Measurements from ENCODE around the gene DRAXIN.

The DRAXIN gene

DNA sequence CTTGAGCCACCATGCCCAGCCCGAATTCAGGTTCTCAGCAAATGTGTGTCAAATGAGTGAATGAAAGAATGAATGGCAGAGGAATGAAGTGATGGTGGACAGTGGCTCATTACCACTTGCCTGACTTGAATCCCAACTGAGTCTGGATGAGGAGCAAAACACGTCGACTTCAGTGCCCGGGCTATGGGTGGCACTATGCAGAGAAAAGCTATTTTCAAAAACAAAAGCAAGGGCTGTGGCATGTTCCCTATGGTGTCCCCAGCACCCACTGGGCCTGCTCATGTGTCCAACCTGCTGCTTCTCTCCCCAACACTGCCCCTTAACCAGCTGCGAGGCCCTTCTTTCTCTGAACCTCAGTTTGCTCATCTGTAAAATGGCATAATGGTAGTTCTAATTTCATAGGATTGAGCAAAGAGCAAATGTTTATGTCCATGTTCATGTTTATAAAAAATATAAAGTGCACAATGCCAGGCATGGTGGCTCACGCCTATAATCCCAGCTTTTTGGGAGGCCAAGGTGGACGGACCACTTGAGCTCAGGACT is 6.2 kb upstream of the DRAXIN start:
- TF ChIP-seq, protein P1, sequence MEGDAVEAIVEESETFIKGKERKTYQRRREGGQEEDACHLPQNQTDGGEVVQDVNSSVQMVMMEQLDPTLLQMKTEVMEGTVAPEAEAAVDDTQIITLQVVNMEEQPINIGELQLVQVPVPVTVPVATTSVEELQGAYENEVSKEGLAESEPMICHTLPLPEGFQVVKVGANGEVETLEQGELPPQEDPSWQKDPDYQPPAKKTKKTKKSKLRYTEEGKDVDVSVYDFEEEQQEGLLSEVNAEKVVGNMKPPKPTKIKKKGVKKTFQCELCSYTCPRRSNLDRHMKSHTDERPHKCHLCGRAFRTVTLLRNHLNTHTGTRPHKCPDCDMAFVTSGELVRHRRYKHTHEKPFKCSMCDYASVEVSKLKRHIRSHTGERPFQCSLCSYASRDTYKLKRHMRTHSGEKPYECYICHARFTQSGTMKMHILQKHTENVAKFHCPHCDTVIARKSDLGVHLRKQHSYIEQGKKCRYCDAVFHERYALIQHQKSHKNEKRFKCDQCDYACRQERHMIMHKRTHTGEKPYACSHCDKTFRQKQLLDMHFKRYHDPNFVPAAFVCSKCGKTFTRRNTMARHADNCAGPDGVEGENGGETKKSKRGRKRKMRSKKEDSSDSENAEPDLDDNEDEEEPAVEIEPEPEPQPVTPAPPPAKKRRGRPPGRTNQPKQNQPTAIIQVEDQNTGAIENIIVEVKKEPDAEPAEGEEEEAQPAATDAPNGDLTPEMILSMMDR (conservative IDR thresholded peaks at IDR 0.05; ENCODE audit: low read depth, low read length), result no peak
- DNase-seq (ENCODE audit: low read depth), result no peak

GRCh38 chr1:11688506-11688905 is 3.0 kb upstream of the DRAXIN start:
- DNase-seq (ENCODE audit: low read depth), result no peak
- TF ChIP-seq, protein P1 (conservative IDR thresholded peaks at IDR 0.05; ENCODE audit: low read depth, low read length), result no peak
- no peak overlapping the region for H3K4me3 ChIP-seq (ENCODE audit: low read depth, low read length)

More for the DNA sequence above, 6.2 kb upstream of the DRAXIN start:
- no peak overlapping the region for H3K4me3 ChIP-seq (ENCODE audit: low read depth, low read length)

- TF ChIP-seq, protein P1 (conservative IDR thresholded peaks at IDR 0.05; ENCODE audit: low read depth, low read length), result no peak
- DNase-seq (ENCODE audit: low read depth), result no peak
- H3K4me3 ChIP-seq (ENCODE audit: low read depth, low read length), result no peak overlapping the region
Observed at GRCh38 chr1:11690397-11691301, 861 bp upstream of the DRAXIN start.

GRCh38 chr1:11691928-11692711 is 610 bp downstream of the DRAXIN start:
- H3K4me3 ChIP-seq (ENCODE audit: low read depth, low read length), result no peak overlapping the region
- TF ChIP-seq, protein P1 (conservative IDR thresholded peaks at IDR 0.05; ENCODE audit: low read depth, low read length), result no peak
- DNase-seq (ENCODE audit: low read depth), result no peak

DNA sequence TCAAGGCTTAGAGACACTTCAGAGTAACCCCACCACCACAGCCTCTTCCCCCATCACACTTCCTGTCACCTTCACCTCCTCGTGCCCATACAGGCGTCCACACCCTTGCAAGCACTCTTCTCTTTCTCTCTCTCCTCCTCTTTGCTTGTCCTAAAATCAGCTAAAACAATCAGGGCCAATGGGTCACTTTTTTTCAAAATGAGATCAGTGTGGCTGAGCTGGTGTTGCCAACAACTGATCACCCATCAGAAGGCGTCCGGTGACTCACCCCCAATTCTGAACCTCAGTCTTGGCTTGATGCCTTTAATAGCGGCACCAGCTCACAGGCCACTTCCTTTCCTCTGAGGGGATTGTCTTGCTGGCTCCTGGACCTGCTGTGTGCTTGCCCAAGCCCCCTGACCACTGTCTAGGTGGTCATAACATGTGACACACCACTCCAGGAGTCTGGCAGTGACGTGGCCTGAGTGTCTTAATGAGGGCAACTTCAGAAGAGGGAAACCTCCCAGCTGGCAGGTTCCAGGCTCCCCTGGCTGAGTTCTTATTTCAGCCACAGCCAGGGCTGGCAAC is 1.6 kb downstream of the DRAXIN start:
- DNase-seq (ENCODE audit: low read depth), result peak; percentile 54
- TF ChIP-seq, protein P1 (conservative IDR thresholded peaks at IDR 0.05; ENCODE audit: low read depth, low read length), result no peak
- H3K4me3 ChIP-seq (ENCODE audit: low read depth, low read length), result no peak overlapping the region

GRCh38 chr1:11693917-11694316 is 2.4 kb downstream of the DRAXIN start:
- TF ChIP-seq, protein P1 (conservative IDR thresholded peaks at IDR 0.05; ENCODE audit: low read depth, low read length), result no peak
- no peak overlapping the region for H3K4me3 ChIP-seq (ENCODE audit: low read depth, low read length)
- DNase-seq (ENCODE audit: low read depth), result no peak
